H9 (cell line): ENCODE results near the gene SLC25A43. TPM values are rescaled to one million over a fixed set of nuclear protein-coding genes. Genes with fewer than 3 reads are reported as not detected.

Experiments
- DNase-seq: peaks from one replicate; pipeline ENCODE4 v3.0.0-alpha.2; 2017
- H2AFZ ChIP-seq: one replicate; pipeline ENCODE4 v1.6.1; 2013; ENCODE audit warnings: mild to moderate bottlenecking, low read length, control low read depth, moderate library complexity
- H2AK5ac ChIP-seq: 2 replicates; pipeline ENCODE4 v1.6.1; 2013; ENCODE audit warnings: low read length, control low read depth, mixed read lengths; ENCODE audit not compliant: insufficient read length
- H2BK120ac ChIP-seq: one replicate; pipeline ENCODE4 v1.6.1; 2013; ENCODE audit warnings: low read depth, mild to moderate bottlenecking, low read length, control low read depth, inconsistent platforms; ENCODE audit not compliant: poor library complexity, severe bottlenecking
- H2BK12ac ChIP-seq: 2 replicates; pipeline ENCODE4 v1.6.1; 2013; ENCODE audit warnings: low read length, control low read depth, mixed read lengths, low read depth; ENCODE audit not compliant: insufficient read length
- H2BK15ac ChIP-seq: 2 replicates; pipeline ENCODE4 v1.6.1; 2013; ENCODE audit warnings: low read depth, low read length, control low read depth
- H2BK20ac ChIP-seq: one replicate; pipeline ENCODE4 v1.6.1; 2013; ENCODE audit warnings: low read depth, mild to moderate bottlenecking, low read length, control low read depth, inconsistent platforms; ENCODE audit not compliant: poor library complexity, severe bottlenecking
- H2BK5ac ChIP-seq: 2 replicates; pipeline ENCODE4 v1.6.1; 2013; ENCODE audit warnings: low read length, control low read depth, mixed read lengths; ENCODE audit not compliant: insufficient read length
- H3K14ac ChIP-seq: 2 replicates; pipeline ENCODE4 v1.6.1; 2013; ENCODE audit warnings: low read length, control low read depth; ENCODE audit not compliant: insufficient read depth
- H3K18ac ChIP-seq: 2 replicates; pipeline ENCODE4 v1.6.1; 2013; ENCODE audit warnings: low read depth, mild to moderate bottlenecking, mixed read lengths, low read length, control low read depth; ENCODE audit not compliant: insufficient read length
- H3K23ac ChIP-seq: 2 replicates; pipeline ENCODE4 v1.6.1; 2013; ENCODE audit warnings: low read length, control low read depth, mixed read lengths, low read depth; ENCODE audit not compliant: insufficient read length
- H3K23me2 ChIP-seq: 2 replicates; pipeline ENCODE4 v1.6.1; 2013; ENCODE audit warnings: low read depth, mild to moderate bottlenecking, mixed read lengths, low read length, control low read depth; ENCODE audit not compliant: insufficient read length, poor library complexity, severe bottlenecking
- H3K27ac ChIP-seq: 2 replicates; pipeline ENCODE4 v1.5.1; 2013; ENCODE audit warnings: low read length, control low read depth, mixed read lengths, low read depth; ENCODE audit not compliant: insufficient read length
- H3K27me3 ChIP-seq: 2 replicates; pipeline ENCODE4 v1.6.1; 2013; ENCODE audit warnings: low read length, control low read depth, inconsistent platforms; ENCODE audit not compliant: insufficient read depth
- H3K4ac ChIP-seq: 2 replicates; pipeline ENCODE4 v1.6.1; 2013; ENCODE audit warnings: low read depth, mild to moderate bottlenecking, control low read depth, inconsistent platforms, low read length, moderate library complexity
- H3K4me1 ChIP-seq: 2 replicates; pipeline ENCODE4 v1.6.1; 2013; ENCODE audit warnings: low read length, control low read depth, inconsistent platforms; ENCODE audit not compliant: insufficient read depth
- H3K4me2 ChIP-seq: 2 replicates; pipeline ENCODE4 v1.6.1; 2013; ENCODE audit warnings: low read length, control low read depth, mixed read lengths; ENCODE audit not compliant: insufficient read length, insufficient read depth
- H3K56ac ChIP-seq: 2 replicates; pipeline ENCODE4 v1.6.1; 2013; ENCODE audit warnings: low read depth, mild to moderate bottlenecking, mixed read lengths, low read length, control low read depth; ENCODE audit not compliant: insufficient read length
- H3K79me1 ChIP-seq: 2 replicates; pipeline ENCODE4 v1.6.1; 2013; ENCODE audit warnings: low read depth, mild to moderate bottlenecking, moderate library complexity, low read length, control low read depth, inconsistent platforms; ENCODE audit not compliant: insufficient read depth, poor library complexity, severe bottlenecking
- H3K79me2 ChIP-seq: 2 replicates; pipeline ENCODE4 v1.6.1; 2013; ENCODE audit warnings: low read length, control low read depth, inconsistent platforms; ENCODE audit not compliant: insufficient read depth
- H3K9ac ChIP-seq: 2 replicates; pipeline ENCODE4 v1.6.1; 2013; ENCODE audit warnings: low read length, control low read depth, mixed read lengths; ENCODE audit not compliant: insufficient read length; ENCODE audit errors: extremely low read depth
- H3K9me3 ChIP-seq: one replicate; pipeline ENCODE4 v1.6.1; 2013; ENCODE audit warnings: low read depth, low read length, inconsistent platforms; ENCODE audit not compliant: control insufficient read depth
- H3T11ph ChIP-seq: one replicate; pipeline ENCODE4 v1.6.1; 2013; ENCODE audit warnings: mild to moderate bottlenecking, low read length, control low read depth, inconsistent platforms
- H4K20me1 ChIP-seq: one replicate; pipeline ENCODE4 v1.6.1; 2013; ENCODE audit not compliant: control insufficient read depth, insufficient read length, insufficient read depth
- H4K5ac ChIP-seq: 2 replicates; pipeline ENCODE4 v1.6.1; 2013; ENCODE audit warnings: low read depth, mild to moderate bottlenecking, mixed read lengths, low read length, control low read depth; ENCODE audit not compliant: insufficient read length
- H4K8ac ChIP-seq: replicated peaks from 2 replicates; pipeline ENCODE4 v1.6.1; 2013; ENCODE audit warnings: low read length, control low read depth, mixed read lengths, low read depth; ENCODE audit not compliant: insufficient read length
- H4K91ac ChIP-seq: 2 replicates; pipeline ENCODE4 v1.6.1; 2013; ENCODE audit warnings: low read depth, mild to moderate bottlenecking, moderate library complexity, mixed read lengths, low read length, control low read depth; ENCODE audit not compliant: insufficient read length
- H3K27ac Mint-ChIP-seq, 3 experiments: 2 replicates in 2 of 3; 3 replicates in 1 of 3; pipeline ENCODE4 v1.8.0; 2020 to 2021; ENCODE audit warnings: mixed read lengths in 3 of 3, mild to moderate bottlenecking in 1 of 3, moderate library complexity in 1 of 3
- H3K27me3 Mint-ChIP-seq: 2 replicates; pipeline ENCODE4 v1.8.0; 2021; ENCODE audit warnings: low read depth, mild to moderate bottlenecking, moderate library complexity, mixed read lengths
- H3K36me3 Mint-ChIP-seq, 3 experiments: 2 replicates in 2 of 3; 3 replicates in 1 of 3; pipeline ENCODE4 v1.8.0; 2020 to 2021; ENCODE audit warnings: low read depth in 3 of 3, mixed read lengths in 3 of 3; ENCODE audit not compliant: insufficient read depth in 1 of 3
- H3K4me1 Mint-ChIP-seq, 2 experiments: 2 replicates each; pipeline ENCODE4 v1.8.0; 2020; ENCODE audit warnings: mixed read lengths in 2 of 2
- H3K4me3 Mint-ChIP-seq, 2 experiments: 2 replicates in 1 of 2; 3 replicates in 1 of 2; pipeline ENCODE4 v1.8.0; 2020 to 2021; ENCODE audit warnings: mild to moderate bottlenecking in 2 of 2, mixed read lengths in 2 of 2, moderate library complexity in 1 of 2
- H3K9me3 Mint-ChIP-seq, 2 experiments: 2 replicates in 1 of 2; 3 replicates in 1 of 2; pipeline ENCODE4 v1.8.0; 2020; ENCODE audit warnings: mild to moderate bottlenecking in 2 of 2, mixed read lengths in 2 of 2, moderate library complexity in 1 of 2
- WGBS: extraction: QIAGEN DNeasy Blood & Tissue Kit; methylation state at CpG from one replicate; pipeline ENCODE4 v1.1.7; 2013; ENCODE audit warnings: missing lambda C conversion rate, low lambda C conversion rate, mixed read lengths; ENCODE audit not compliant: insufficient read length; ENCODE audit errors: extremely low coverage; 5-methylcytosine and 5-hydroxymethylcytosine counted together
- total RNA-seq: library from RNA; stranded (reverse); gene quantifications from 2 replicates; pipeline ENCODE4 v1.2.1, GENCODE V29; 2021
- TF ChIP-seq, protein P1 (sequence below): fragments of 200-600 bp; sonication (generic); conservative IDR thresholded peaks from 3 replicates; pipeline ENCODE4 v1.8.0; 2021; ENCODE audit warnings: antibody characterized with exemption, mild to moderate bottlenecking

Gene SLC25A43
- total RNA-seq, 1 experiment from 2014 or later, result 3.7 TPM

GRCh38 chrX:119489212-119490074, 90.3 kb downstream of the SLC25A43 start:
- H3K27me3 Mint-ChIP-seq, result peaks cover 6% of the 10 kb centered on the region
- Histone ChIP-seq H2BK120ac (no peak overlapping the region), H3K23ac (no peak overlapping the region), H3K27ac (no peak overlapping the region), H4K5ac (no peak overlapping the region), H4K20me1 (no peaks in the 10 kb centered on the region), H2BK15ac (no peak overlapping the region), H3K4me2 (no peak overlapping the region), H3K23me2 (no peaks in the 10 kb centered on the region), H3K56ac (no peak overlapping the region), H3K18ac (no peak overlapping the region), H3K14ac (no peak overlapping the region), H3K9me3 (peaks cover 7% of the 10 kb centered on the region), H4K8ac (no peak overlapping the region), H3T11ph (no peak overlapping the region), H3K4me1 (no peaks in the 10 kb centered on the region), H3K79me2 (no peaks in the 10 kb centered on the region), H4K91ac (no peak overlapping the region), H3K79me1 (no peaks in the 10 kb centered on the region), H2BK12ac (no peak overlapping the region), H2AFZ (no peak overlapping the region), H3K27me3 (no peaks in the 10 kb centered on the region), H2BK5ac (no peak overlapping the region), H3K4ac (no peak overlapping the region), H2AK5ac (no peak overlapping the region), H2BK20ac (no peak overlapping the region), H3K9ac (no peak overlapping the region)
- H3K27ac Mint-ChIP-seq, result no peak overlapping the region
- no peak for DNase-seq
- TF ChIP-seq, protein P1, sequence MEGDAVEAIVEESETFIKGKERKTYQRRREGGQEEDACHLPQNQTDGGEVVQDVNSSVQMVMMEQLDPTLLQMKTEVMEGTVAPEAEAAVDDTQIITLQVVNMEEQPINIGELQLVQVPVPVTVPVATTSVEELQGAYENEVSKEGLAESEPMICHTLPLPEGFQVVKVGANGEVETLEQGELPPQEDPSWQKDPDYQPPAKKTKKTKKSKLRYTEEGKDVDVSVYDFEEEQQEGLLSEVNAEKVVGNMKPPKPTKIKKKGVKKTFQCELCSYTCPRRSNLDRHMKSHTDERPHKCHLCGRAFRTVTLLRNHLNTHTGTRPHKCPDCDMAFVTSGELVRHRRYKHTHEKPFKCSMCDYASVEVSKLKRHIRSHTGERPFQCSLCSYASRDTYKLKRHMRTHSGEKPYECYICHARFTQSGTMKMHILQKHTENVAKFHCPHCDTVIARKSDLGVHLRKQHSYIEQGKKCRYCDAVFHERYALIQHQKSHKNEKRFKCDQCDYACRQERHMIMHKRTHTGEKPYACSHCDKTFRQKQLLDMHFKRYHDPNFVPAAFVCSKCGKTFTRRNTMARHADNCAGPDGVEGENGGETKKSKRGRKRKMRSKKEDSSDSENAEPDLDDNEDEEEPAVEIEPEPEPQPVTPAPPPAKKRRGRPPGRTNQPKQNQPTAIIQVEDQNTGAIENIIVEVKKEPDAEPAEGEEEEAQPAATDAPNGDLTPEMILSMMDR, result no peak
- H3K9me3 Mint-ChIP-seq, result peaks cover 76 to 78% of the 10 kb centered on the region in 2 experiments
- peaks cover 3 to 4% of the 10 kb centered on the region in 2 experiments for H3K4me1 Mint-ChIP-seq
- no CpG with 5 or more reads among the region's 13 CpGs for WGBS
- no peak overlapping the region for H3K4me3 Mint-ChIP-seq
- peaks cover 0 to 6% (median 2%) of the 10 kb centered on the region in 3 experiments; a peak in 3 of 7 replicates for H3K36me3 Mint-ChIP-seq
